H4 (cell line): Measurements from ENCODE around the gene ANKRD52. TPM values are rescaled to one million over a fixed set of nuclear protein-coding genes. Genes with fewer than 3 reads are reported as not detected.
A peak's percentile ranks its signal among the peaks of the same experiment; 100 is the strongest.
"Not testable (repeated sequence)": the region's sequence is repeated elsewhere in the genome, so short reads cannot be mapped to it uniquely, and the experiment has no call there.

Experiments
- DNase-seq: peaks from one replicate; pipeline ENCODE4 v3.0.0-alpha.2; 2015; ENCODE audit warnings: low spot score
- total RNA-seq: library from RNA; depleted of rRNA; stranded (reverse); fragments of >200 nt; shearing (Covaris generic); gene quantifications from 2 replicates; pipeline ENCODE4 v1.2.3, GENCODE V29; 2014

ANKRD52 gene
- total RNA-seq, 1 experiment from 2014 or later: 15.4 TPM

DNA sequence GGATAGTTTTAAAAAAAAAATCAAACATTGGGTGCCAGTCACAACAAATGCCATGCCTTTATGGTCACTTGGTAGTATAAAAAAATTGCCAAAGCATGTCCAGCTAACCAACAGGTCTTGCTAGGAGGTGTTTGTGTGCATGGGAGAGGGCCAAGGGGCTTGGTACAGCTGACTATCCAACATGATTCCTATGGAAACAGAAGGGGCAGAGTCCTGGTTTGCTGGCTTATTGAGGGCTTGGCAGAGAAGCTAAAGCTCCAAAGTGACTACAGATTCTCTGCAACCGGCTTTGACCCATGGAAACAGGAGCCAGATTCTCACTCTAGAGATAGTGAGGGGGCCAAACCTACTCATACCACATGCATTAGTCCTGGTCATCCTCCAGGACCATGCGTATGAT lies 14.3 kb upstream of the ANKRD52 start:
- DNase-seq: not testable (repeated sequence)

DNA sequence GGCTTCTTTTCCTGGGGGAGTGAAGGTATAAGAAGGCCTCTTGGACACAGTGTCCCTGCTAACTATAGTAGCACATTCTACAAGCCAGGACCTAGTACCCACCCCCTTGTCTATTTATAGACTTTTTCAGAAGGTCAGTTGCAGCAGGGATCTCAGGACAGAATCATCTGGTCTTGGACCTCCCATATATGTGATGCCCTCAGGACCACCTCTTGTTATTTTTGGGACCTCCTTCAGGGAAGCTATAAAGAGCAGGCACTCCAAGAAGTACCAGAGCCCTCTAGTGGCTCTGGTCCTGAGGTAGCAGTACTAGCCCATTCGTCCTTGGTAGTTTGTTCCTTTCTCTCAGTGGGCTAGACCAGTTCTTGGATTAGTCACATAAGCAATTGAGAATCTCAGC lies 12.8 kb upstream of the ANKRD52 start:
- DNase-seq: no peak

DNA sequence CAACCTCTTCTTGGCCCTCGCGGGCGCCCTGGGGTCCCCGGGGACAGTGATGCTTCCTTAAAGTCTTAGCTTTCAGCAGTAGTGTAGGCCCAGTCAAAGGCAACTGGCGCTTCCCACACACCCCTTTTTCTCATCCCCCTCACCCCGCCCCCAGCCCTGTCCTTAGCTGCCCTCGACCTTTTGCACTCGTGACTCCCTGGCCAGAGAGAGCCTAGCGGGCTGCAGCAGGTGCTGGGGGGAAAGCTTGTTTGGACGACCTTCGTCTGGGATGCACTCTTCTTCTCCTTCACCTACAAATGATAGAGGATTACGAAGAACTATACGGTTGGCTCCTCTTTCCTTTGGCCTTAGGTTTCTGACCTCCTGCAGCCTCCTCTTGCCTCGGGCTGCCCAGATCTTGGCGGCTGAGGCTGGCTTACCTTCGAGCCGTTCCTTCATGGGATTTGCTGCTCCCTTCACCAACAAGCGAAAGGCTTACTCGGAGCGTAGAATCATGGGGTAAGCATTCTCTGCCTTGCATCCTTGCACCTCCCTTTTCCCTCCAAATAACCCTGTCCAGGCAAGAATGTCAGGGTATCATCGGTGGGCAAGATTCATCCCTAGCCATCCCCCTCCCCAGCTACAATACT lies 9.4 kb upstream of the ANKRD52 start:
- no peak for DNase-seq

DNA sequence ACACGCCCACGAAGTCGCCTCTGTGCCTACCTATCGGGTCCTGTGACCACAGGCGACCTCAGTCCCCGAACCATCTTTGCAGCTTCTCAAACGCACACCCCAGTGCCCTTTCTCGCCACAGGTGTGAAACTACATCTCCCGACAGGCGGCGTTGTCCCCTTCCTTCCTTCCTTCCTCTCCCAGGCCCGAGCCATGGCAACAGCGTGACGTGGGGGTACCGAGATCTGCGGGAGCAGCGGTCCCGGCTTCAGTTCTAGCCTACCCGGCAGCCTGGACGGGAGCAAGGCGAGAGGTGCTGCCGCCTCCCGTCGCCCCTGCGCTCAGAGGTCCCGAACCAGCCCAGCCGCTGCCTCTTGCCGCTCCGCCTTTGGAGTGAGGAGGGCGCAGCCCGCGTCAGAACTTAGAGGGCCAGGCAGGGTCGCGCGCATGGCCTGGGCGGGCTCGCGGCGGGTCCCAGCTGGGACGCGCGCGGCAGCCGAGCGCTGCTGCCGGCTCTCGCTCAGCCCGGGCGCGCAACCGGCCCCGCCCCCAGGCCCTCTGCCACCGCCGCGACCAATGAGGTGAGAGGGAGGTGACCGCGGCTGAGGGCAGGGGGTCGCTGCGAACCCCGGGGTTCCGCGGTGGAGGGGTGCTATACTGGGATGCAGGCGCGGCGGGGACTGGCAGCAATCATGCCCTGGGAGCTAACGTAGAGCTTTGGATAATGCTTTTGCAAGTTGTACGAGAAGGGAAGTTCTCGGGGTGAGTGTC lies 8.7 kb upstream of the ANKRD52 start, which contains the start of gene COQ10A:
Gene COQ10A, plus strand, starts transcription at position 250 of the 750 bp plus-strand sequence. Its CDS starts 177 bp downstream, at position 427.
- peak; percentile 84 for DNase-seq

DNA sequence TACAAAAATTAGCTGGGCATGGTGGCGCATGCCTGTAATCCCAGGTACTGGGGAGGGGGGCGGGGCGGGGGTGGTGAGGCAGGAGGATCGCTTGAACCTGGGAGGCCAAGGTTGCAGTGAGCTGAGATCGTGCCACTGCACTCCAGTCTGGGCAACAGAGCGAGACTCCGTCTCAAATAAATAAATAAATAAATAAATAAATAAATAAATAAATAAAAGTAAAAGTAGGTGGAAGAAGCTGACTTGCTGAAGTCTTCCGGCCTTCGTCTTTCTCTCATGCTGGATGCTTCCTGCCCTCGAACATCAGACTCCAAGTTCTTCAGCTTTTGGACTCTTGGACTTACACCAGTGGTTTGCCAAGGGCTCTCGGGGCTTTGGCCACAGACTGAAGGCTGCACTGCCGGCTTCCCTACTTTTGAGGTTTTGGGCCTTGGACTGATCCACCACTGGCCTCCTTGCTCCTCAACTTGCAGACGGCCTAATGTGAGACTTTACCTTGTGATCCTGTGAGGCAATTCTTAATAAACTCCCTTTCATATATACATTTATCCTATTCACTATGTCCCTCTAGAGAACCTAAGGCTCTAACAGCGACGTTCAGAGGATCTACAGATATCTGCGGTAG lies 8.0 kb upstream of the ANKRD52 start:
- DNase-seq: not testable (repeated sequence)

DNA sequence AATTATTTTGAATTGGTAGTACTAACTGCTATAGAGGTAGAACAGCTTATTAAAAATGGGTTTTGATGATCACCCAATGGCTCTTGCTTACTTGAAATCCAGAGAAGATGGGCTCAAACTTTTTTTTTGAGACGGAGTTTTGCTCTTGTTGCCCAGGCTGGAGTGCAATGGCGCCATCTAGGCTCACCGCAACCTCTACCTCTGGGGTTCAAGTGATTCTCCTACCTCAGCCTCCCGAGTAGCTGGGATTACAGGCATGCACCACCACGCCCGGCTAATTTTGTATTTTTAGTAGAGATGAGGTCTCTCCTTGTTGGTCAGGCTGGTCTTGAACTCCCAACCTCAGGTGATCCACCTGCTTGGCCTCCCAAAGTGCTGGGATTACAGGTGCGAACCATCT lies 4.8 kb upstream of the ANKRD52 start:
- DNase-seq: not testable (repeated sequence)

DNA sequence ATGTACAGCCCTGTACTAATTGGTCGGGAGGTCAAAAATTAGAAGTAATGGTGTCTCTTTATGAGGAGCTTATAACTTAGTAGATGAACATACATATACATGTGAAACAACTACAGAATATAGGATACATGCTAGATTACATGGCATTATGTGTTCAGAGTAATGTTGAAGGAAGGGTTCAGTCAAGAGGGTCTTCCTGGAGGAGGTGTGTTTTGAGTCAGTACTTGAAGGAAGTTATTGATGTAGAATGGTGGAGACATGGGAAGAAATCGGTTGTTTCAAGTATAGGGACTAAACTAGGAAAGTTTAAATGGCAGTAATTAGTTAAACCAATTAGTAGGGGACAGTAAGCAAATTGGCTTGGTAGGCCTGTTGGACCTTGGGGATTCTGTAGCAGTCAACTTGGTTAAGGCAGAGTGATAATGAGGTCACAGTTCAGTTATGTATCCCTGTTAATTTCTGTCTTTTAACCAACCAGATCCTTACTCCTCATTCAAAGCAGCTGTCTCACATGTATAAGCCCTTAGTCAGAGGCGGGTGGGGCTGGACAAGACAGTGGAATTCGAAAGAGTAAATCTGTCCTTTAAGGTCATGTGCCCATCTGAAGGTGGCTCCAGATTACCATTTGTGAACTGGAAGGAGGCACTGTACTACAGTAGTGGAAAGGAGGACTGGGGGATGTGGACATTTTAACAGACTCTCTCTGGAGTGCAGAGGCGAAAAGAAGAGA lies 3.5 kb upstream of the ANKRD52 start:
- DNase-seq: no peak

DNA sequence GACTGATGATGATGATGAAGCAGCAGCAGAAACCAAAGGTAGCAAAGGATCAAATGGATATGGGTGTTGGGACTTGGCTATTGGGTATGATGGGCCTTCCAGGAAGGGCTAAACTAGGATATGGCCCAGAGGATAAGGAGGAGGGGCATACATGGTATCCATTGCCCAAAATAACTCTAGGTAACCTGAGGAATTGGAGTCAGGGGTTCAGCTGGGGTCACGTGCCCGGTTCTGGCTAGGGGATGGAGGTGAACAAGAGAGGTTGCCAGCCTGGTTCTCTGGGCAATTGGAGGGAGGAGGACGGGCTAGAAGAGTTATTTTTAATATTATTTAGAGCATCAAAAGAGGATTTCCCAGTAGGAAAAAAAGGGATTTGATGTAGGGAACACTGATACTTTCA lies 2.7 kb upstream of the ANKRD52 start:
- DNase-seq: no peak

DNA sequence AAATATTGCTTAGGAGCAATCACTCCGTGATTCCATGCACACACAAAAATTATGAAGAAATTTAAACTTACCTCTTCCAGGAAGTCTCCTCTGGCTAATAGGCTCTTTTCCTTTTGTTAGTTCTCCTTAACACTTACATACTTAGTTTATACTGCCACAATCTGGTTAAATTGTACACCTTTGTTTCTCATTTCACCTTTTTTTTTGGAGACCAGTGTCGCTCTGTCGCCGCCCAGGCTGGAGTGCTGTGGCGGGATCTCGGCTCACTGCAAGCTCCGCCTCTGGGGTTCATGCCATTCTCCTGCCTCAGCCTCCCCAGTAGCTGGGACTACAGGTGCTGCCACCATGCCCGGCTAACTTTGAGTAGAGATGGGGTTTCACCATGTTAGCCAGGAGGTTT lies 2.2 kb upstream of the ANKRD52 start:
- no peak for DNase-seq

DNA sequence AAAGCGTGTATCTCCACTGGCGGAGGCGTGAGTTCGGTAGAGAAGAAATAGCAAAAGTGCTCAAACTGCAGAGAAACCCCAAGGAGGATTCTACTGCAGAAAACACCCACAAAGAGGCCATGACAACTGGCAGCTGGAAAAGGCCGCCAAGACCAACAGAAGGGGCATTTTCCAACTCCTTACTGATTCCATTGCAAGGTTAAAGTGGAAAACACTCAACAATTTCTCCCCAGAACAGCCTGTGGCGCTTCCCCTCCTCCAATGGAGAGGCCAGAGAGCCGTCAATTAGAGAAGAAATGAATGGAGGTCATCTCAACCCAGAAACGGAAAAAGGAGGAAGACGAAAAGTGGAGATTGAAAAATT lies 618 bp upstream of the ANKRD52 start:
- DNase-seq: no peak

DNA sequence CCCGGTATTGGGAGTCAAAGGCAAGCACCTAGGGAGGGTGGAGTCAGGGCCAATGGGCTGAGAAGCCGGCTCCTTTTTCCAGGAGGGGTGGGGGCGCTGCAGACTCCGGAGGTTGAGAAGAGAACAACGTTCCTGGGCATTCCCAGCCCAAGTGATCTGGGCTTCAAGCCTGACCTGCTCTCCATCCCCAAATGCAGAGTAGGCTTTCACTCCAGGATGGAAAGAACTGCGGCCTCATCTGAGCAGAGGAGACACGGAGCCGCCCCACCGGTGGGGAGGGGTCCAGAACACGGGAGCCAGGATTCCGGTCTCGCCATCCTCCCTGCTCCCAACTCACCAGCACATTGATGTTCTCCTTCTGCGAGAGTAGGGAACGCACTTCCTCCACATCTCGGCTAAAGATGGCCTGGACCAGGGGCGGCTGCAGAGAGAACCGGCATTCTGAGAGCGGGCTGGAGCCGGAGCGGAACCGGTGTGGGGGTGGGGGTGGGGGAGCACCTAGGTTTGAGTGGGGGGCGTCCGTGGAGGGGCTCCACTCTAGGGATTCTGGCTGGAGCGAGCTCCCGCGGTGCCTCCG lies 605 bp downstream of the ANKRD52 start:
- no peak for DNase-seq

DNA sequence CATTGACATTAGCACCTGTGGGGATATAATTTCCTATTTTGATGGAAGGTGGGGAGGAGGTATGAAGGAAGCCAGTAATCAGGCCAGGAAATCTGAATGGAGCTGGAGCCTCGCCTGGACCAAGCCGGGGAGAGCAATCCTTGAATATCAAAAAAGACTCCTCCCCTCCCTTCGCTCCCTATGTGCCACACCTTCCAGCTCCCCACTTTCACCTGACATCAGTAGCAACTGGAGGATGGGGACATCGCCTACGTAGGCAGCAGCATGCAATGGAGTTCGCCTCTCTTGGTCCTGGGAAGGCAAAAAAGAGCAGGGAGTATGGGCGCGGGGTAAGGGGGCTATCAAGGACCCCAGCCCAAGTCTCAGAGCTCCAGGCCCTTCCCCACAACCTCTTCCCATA lies 1.1 kb downstream of the ANKRD52 start:
- DNase-seq: no peak

DNA sequence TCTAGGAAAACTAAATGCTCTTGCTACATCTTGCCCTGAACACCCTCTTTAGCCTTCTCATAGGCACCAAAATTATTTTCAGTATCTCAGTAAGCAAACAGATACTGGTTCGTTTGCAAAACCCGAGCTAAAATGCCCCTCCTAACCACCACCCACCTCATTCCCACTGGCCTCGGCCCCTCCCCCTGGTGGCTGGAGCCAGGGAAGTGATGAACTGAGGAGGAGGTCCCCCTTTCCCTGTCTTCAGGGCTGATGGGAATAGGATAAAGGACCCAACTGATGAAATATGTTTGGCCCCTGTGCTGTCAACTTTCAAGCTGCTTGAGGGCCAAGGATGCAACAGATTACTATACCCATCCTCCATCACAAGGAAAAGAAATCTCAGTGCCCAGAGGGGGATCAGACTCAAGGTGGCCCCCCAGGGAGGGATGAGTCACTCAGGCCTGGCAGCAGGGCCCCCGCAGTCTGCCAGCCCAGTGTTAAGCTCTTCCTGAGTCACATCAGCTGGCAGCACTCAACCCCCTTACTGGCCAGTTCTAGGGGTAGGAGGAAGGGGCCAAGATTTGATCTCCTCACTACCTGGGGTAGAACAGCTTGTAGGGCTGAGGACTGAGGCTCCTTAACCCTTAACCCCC lies 1.7 kb downstream of the ANKRD52 start:
- DNase-seq: no peak

DNA sequence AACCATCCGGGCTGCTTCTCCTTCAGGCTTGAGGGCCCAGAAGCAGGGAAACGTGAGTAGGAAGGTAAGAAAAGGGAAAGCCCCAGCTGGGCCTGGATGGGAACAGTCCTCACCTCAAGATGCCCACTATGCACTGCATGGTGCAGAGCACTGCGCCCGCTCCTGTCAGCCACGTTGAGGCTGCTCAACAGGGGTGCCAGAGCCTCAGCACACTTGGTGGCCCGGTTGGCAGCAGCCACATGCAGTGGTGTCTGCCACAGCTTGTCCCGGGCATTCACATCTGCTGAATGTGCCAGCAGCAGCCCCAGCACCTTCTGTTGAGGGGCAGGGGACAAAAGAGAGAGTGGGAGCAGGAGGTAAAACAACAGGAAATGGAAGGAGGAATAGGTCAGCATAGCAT lies 2.5 kb downstream of the ANKRD52 start:
- DNase-seq: no peak

DNA sequence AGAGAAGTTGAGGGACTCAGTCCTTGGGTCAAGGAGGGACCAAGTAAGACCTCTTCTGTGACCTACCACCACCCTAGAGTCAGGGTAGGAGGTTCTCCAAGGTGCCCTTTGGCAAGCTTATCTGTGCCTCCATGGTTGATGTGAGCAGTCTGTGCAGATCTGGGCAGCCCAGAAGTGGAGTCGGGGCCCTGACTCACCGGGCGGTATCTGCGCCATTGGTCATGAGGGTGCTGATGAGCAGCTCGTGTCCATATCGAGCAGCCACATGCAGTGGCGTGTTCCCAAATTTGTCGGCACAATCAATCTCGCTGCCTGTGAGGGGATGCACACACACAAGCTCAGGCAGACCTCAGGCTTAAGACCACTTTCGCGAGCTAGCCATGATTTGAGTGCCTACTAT lies 5.1 kb downstream of the ANKRD52 start:
- no peak for DNase-seq

DNA sequence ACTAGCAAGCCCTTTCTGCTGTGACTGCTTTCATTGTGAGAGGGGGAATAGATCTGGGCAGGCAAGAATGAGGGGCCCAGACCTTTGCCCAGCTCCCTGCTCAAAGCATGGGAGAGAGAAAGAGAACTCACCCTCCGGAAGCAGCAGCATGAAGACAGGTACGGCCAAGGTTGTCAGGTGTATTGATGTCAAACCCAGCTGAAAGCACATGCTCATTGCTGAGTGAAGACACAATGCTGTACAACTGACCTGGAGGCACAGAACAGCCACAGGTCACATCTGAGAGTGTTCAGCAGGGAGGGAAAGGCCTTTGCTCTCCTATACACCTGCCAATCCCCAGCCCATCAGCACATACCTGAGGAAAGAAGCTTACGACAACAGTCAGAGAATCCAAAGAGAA lies 5.5 kb downstream of the ANKRD52 start:
- no peak for DNase-seq

DNA sequence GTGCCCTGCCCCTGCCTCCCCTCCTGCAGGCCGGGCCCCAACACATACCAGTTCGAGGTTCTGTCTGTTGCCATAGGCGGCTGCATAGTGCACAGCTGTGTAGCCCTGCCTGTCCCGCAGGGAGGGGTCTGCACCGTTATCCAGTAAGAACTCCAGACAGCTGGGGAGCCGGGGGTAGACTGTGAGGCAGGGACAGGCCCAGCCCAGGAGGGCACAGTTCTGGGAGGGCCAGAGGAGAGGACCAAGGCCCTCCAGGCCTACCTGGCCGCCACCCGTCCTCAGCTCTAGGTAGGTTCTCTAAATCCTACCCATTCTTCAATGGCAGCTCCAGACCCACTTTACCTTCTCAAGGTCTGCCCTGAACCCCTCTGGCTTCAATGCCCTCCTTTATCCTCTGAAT lies 9.5 kb downstream of the ANKRD52 start:
- no peak for DNase-seq

DNA sequence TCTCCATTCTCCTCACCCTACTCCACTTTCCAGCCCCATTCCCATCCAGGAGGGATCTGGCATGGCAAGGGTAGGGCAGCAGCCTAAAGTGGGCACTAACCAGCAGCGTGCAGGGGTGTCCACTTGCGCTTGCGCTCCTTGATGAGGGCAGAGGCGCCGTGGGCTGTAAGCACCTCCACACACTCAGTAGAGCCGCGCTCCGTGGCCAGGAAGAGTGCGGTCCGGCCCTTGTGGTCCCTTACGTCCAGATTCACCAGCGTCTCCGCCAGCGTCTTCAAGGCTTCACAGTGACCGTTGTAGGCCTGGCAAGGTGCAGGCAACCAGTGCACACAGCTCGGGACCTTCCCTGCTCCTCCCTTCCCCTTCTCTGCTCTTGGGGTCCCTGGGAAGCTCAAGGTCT lies 10.3 kb downstream of the ANKRD52 start:
- DNase-seq: no peak

DNA sequence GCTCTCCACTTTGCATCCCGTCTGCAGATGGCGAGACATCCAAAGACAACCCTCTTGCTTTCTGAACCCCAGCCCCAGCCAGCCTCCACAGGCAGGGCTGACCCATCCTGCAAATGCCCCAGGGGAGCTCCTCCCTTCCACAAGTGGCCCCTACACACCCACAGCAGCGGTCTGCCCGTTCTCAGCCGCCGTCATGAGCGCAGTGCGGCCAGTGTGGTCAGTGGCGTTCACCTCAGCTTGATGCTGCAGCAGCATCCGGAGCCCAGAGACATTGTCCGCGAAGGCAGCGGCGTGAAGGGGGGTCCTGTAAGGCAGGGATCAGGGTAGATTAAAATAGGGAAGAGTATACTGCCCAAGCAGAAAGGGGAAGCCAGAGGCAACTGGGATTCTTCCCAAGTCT lies 13.7 kb downstream of the ANKRD52 start:
- DNase-seq: no peak

DNA sequence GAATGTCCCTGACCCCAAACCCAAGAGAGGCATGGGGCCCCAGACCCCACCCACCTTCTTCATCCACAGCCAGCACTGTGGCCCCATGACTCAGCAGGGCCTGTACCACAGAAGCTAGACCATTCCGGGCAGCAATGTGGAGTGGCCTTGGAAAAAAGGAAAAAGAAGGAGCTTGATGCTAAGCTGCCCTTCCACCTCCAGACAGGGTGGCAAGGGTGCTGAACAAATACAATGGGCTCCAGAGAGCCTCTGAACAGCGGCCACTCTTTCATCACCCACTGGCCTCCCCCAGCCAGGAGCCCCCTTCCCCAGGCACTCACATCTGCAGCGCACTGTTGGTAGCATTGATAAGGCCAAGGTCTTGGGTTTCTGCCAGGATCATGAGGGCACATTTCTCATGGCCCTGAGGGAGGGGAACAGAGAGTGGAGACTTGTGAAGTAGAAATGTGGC lies 14.4 kb downstream of the ANKRD52 start:
- DNase-seq: no peak

DNA sequence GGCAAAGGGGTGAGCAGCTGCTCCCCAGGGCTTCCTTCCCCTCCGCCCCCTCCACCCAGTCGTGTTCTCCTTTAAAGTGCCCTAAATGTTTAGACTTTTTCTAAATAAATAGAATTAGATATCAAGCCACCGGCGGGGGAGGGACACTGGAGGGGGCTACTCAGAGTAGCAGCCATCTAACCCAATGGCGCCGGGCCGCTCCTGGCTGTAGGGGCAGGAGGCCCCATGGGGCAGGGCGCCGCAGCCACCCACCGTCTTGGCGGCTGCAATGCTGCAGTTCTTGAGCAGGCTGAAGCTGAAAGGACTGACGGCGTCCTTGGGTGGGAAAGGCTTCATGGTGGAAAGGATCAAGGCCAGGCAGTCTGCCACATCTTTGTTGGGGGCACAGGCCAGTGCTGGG lies 15.2 kb downstream of the ANKRD52 start:
- no peak for DNase-seq
